Activated effector memory CD4-positive, alpha-beta T cell treated with Interleukin-2 at 50 U/mL for 16 hours (primary cell): Measurements from ENCODE around the gene GFAP.
A peak's percentile ranks its signal among the peaks of the same experiment; 100 is the strongest.

ENCODE experiments used
- DNase-seq: peaks from one replicate; pipeline ENCODE4 v3.0.0-alpha.2; 2020

GFAP gene

DNA sequence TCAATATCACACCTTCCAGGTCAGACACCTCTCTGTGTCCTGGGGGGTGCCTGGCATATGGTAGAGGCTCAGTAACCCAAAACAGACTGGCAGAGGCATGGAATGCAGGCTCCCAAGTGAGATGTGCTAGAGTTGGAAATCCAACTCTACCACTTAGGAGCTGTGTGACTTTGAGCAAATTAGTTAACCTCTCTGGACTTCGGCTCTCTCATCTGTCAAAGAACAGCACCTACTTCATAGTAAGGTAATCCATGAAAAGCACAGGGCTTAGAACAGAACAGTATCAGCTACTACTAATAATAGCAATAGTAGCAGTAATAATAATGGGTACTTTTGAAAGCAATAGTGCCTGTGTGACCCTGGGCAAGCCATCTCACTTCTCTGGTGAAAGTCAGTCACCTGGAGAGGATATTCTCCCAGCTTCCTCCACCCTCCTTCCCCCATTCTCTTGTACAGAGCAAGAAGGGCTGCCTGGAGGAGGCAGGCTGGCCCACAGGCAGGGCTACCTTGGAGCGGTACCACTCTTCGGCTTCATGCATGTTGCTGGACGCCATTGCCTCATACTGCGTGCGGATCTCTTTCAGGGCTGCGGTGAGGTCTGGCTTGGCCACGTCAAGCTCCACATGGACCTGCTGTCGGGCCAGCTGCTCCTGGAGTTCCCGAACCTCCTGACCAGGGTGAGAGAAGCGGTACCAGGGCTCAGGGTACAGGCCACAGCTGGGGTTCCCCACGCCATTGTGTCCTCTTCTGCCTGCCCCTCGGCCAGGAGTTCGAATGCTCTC lies 2.3 kb downstream of the GFAP start:
- no peak for DNase-seq

DNA sequence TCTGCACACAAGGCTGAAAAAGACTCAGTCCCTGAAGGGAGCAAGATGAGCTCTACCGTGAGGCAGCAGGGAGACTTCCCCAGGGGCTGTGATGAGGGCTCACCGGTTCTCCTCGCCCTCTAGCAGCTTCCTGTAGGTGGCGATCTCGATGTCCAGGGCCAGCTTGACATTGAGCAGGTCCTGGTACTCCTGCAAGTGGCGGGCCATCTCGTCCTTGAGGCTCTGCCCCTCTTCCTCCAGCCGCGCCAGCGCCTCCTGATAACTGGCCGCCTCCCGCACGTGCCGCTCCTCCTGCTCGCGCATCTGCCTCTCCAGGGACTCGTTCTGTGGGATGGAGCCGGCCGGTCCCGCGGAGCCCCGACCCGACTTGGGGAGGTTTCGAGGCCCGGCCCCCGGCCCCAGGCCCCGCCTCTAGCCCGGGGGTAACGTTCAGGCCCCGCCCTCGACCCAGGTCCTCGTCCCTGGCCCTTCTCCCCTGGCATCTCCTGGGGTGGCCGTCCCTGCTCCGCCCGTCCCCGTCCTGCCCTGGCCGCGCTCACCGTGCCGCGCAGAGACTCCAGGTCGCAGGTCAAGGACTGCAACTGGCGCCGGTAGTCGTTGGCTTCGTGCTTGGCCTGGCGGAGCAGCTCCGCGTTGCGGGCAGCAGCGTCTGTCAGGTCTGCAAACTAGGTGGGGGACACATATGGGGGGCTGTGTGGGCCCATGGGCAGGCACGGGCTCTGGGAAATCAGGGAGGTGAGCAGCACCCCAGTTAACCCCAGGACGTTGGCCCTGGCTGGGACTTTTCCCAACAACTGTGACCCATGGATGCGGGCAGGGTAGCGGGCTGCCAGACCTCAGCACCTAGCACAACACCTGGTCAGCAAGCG lies 3.9 kb downstream of the GFAP start:
- peak; percentile 32 for DNase-seq

DNA sequence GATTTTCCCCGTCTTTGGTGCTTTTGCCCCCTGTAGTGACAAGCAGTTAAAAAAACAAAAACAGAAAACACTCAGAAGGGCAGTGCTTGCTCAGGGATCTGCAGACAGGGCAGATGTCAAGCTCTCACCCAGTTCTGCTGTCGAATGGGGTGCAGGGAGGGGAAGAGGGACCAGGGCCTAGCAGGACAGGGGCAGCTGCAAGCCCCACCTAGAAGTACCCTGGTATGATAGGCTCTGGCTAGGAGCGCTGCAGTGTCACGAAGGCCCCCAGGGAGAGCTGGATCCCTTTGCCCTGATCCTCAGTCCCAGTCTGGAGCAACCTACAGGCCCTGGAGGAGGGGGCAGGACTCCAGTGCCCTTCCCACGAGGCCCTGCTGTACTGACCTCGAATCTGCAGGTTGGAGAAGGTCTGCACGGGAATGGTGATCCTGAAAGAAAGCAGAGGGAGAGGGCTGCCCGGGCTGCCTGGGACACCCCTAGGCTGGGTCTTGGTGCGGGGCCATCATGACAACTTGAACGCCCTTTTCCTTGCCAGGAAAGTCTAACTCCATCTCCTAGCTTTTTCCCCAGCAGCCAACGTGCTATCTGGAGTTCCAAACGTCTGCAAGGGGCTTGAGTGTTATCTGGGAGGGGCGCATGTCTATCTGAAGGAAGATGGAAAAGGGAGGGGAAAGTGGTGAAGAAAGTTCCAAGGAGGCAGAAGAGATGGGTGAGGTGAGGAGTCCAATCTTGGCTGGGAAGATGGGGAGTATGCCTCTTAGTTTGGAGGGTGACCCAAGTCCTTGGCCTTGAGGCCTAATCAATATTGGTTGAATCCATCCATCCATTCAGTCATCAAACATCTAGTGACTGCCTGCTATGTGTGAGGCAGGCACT lies 4.8 kb downstream of the GFAP start:
- no peak for DNase-seq

DNA sequence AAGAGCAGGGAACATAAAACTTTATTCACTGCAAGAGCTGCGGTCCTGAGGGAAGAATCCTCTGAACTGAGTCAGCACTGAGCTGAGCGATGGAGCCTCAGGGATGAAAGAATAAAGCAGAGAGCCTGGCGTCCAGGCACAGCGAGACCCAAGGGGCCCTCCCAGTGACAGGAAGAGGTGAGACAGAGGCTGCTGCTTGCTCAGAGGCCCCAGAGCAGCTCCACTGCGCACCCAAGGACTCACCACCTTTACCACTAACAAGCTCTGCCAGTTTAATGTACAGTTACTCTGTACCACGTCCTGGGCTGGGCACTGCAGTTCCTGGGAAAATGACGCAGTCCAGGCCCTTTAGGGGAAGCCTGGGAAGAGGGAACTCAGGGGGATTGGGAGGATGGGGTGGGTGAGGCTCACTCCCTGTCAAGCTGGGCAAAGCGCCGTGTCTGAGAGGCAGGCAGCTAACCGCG lies 5.6 kb downstream of the GFAP start:
- DNase-seq: no peak

DNA sequence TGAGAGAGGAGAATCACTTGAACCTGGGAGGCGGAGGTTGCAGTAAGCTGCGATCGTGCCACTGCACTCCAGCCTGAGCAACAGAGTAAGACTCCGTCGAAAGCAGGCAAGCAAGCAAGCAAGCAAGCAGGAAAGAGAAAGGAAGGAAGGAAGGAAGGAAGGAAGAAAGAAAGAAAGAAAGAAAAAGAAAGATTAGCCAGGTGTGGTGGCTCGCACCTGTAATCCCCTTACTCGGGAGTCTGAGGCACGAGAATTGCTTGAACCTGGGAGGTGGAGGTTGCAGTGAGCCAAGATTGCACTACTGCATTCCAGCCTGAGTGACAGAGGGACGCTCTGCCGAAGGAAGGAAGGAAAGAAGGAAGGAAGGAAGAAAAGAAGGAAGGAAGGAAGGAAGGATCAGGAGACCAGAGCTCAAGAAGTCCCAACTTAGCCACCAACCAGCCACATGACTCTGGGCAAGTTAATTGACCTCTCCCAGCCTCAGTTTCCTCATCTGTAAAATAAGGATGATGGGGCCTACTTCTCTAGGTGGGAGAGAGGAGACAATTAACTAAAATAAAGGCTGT lies 6.5 kb downstream of the GFAP start:
- no peak for DNase-seq

DNA sequence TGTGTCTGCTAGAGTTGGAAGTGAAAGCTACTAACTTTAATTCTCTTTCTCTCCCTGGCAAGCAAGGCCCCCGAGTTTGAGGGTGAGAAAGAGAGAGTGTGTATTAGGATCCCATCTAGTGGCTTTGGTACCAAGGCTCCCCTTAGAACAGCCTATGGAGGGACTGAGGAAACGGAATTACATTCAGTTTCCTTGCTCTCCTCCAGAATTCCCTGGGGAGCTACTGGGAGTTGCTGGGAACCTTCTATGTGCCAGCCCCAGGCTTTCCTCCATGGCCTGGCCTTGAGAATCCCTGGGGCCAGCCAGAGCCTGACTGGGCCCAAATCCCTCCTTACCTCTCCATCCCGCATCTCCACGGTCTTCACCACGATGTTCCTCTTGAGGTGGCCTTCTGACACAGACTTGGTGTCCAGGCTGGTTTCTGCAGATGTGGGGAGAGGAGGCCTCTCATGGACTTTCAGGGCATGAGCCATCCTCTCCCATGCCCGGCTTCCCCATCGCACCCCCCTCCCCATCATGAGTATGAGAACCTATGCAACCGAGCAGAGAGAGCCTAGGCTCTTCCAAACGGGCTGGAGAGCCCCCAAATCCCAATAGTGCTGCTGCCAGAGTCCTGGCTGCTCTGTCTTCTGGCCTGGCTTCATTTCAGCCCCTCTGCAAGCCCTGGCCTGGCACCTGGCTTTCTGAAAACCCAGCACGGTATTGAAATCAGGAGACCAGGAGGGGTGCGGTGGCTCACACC lies 7.4 kb downstream of the GFAP start:
- no peak for DNase-seq

DNA sequence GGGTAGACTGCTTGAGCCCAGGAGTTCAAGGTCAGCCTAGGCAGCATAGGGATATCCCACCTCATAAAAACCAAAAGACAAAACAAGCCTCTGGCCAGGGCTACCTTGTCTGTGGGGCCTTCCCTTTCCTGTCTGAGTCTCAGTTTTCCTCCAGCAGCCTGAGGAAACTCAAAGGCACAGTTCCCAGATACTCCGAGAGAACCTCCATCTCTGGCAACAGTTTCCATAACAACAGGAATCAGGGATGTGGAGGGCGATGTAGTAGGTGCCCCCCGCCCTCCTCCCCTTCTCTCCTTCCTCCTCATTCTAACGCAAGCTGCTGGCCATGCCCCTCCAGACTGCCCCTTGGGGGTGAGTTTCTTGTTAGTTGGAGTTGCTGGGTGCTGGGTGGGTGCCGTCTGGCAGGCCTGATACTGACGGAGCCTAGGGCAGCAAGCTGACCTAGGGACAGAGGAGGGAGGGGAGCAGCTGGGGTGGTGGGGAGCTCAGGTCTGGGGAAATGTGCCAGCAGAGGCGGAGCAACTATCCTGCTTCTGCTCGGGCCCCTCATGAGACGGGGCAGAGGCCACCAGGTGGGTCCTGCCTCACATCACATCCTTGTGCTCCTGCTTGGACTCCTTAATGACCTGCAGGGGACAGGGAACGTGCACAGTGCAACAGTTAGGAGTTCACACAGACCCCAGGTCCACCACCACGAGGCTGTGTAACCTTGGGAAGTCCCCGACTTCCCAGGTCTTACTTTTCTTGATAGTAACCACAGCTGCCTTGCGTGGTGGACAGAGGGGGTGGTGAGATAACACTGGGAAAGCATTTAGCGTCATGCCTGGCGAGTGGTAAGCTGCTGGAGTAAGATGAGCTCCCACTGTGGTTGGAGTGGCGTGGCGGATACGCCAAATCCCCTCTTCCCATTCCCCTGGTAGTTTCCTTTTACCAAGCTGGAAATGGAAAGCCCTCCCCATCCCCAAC lies 8.3 kb downstream of the GFAP start:
- no peak for DNase-seq

DNA sequence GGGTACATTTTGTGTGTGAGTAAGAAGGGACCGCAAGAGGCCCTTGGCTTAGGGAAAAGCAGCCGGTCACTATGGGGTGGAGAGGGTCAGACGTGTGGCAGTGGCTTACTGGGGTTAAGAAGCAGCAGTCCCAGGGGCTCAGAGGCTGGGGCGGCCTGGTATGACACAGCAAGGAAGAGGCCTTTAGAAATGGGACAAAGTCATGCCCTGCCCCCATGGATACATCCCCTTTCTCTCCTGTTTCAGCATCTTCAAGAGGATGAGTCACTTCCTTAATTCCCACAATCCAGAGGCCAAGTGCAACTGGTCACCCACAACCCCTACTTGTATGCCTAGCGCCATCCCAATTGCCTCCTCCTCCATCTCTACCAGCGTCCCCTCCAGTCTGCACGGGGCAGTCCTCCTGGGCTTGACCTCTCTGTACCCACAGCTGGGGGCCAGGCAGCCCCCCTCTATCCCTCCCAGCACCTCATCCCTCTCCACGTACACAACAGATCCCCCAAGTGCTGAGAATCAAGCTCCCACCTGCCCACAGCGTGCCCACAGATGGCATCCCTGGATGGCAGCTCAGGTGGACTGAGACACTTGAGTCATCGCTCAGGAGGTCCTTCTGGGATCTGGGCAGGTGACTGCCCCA lies 9.2 kb downstream of the GFAP start:
- no peak for DNase-seq

DNA sequence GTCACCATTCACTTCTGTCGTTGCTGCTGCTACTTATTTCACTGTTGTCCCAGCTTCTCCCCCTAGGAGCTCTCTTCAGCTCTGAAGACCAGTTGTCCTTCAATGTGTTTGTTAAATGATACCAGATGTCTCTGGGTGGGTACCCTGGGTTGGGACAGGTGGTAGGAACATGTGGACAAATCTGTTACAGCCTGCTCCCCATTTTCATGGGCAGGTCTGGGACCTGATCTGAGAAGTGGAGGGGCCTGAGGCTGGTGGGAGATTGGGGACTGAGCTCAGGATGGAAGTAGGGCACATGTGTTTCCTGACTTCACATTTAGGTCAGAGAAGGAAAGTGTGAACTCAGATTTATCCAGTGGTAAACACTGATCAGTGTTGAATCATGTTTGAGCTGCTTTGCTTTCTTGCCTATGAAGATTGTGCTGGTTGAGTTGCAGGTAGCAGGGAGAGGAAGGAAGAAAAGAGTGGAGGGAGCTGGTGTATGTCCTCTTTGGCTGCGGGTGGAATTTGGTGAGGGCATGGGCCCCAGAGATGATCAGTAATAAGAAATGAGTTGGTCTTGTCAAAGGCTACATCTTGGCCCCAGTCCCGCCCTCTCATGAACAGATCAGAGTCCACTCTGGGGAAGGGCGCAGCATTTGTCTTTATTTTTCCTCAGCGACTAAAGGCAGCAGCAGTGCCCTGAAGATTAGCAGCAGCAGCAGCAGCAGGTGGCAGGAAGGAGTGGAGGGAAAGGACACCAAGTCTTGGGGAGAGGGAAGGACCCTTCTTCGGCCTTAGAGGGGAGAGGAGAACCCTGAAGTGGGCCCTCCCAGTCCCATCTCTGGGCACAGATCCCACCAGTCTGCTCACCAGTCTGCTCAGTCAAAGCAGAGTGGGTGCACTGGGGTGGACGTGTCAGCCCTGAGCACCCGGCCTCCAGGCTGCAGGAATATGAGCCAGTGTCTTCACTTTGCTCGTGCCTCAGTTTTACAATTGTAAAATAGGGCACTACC lies 10.0 kb downstream of the GFAP start:
- DNase-seq: no peak

DNA sequence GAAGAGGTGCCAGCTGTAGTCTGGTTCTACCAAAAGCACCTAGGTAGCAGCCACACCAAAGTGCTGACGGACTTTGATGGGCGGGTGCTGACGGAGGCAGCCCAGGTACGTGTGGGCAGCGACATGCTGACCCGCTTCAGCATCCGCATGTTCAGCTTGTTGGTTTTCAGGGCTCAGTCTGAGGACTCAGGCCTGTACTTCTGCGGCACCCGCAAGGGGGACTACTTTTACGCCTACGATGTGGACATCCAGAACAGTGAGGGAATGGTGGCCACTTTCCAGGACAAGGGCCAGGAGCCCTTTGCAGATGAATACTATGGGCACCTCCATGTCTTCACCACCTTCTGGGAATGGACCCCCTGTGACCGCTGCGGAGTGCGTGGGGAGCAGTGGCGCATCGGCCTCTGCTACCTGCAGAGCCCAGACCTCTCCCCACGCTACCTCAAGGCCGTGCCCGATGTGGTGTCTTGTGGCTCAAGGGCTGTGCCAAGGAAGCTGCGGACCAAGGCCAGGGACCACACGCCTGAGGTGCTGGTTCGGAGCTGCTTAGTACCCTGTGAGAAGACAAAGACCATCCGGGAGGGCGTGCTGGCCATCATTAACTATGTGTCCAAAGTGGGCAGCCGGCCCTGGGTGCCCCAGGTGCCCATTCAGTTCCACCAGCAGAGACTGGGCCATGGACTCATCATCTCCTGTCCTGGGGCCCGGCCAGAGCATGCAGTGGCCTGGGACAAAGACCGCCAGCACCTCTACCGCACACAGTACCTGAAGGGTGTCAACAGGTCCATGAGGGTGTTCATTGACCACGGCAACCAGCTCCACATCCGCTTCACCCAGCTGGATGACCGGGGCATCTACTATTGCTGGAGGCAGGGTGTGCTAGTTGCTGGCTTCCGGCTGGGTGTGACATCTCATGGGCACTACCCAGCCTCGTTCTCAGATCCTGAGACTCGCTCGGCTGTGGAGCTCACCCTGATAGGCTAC lies 11.0 kb downstream of the GFAP start:
- no peak for DNase-seq

DNA sequence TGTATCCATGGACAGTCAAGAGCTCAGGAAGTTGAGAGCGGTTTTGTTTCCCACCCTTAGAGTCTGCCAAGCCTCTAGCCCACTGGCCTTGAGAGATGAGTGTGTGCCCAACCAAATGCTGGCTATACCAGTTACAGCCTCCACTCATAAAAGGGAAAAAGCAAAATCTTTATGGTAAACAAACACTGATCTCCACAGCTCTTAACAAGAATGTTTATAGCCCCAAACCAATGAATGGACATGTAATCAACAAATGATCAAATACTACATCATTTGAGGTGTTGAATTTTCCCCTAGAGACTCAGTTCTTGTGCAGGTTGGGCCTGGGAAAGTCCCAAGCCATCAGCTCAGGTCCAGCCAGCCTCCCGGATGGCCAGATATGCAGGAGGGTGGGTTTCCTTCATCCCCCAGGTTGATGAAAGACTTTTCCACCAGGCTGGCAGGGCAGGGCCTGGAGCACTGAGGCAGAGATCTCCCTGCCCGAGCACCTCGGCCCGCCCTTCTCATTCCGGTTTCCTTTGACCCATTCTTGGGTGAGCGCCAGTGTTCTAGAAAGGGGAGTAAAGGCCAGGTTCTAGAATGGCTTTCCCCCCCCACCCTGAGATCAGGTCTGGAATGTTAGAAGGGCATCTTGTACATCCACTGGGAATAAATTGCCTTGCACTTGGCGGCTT lies 12.2 kb downstream of the GFAP start:
- DNase-seq: no peak

DNA sequence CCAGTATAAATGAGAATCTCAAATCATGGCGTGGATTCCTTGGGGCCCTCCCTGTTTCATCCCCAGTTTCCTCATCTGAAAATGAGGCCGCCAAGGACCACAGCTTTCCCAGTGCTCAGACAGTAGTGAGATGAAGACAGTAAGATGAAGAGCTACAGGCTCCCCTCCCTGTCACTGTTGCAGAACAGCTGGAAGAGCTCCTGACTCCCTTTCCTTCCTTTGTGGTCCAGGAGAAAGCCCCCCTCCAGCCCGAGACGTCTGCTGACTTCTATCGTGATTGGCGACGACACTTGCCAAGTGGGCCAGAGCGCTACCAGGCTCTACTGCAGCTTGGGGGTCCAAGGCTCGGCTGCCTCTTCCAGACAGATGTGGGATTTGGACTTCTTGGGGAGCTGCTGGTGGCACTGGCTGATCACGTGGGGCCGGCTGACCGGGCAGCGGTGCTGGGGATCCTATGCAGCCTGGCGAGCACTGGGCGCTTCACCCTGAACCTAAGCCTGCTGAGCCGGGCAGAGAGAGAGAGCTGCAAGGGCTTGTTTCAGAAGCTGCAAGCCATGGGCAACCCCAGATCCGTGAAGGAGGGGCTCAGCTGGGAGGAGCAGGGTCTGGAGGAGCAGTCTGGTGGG lies 13.1 kb downstream of the GFAP start:
- no peak for DNase-seq

DNA sequence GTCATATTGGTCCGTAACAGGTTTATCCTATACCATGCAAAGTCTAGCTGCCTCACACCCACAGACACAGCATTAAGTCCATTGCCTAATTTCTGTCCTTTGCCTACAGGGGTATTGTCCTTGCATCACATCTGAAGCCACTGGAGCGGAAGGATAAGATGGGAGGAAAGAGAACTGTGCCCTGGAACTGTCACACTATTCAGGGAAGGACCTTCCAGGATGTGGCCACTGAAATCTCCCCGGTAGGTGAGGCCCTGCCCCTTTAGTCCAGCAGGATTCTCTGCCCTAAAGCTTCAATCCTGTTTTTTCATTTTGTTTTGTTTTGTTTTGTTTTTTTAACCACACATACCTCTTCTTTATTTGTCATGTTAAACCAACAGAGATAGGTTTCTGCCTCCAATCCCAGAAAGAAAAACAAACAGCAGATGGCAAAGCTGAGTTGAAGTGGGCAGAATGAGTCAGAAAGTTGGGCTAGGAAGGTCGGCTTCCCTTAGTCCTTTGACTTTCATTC lies 13.8 kb downstream of the GFAP start:
- DNase-seq: no peak

DNA sequence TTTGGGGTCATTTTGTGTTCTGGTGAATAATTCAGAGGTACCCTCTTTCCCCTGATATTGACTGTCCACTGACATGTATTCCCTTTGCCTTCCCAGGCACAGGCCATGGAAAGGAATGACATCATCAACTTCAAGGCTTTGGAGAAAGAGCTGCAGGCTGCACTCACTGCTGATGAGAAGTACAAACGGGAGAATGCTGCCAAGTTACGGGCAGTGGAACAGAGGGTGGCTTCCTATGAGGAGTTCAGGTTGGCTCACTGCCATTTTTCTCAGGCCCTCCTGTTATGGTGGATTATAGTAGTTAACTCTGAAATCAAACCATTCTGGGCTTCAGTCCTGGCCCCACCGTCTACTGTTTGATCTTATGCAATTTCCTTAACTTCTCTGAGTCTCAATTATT lies 14.4 kb downstream of the GFAP start:
- no peak for DNase-seq

DNA sequence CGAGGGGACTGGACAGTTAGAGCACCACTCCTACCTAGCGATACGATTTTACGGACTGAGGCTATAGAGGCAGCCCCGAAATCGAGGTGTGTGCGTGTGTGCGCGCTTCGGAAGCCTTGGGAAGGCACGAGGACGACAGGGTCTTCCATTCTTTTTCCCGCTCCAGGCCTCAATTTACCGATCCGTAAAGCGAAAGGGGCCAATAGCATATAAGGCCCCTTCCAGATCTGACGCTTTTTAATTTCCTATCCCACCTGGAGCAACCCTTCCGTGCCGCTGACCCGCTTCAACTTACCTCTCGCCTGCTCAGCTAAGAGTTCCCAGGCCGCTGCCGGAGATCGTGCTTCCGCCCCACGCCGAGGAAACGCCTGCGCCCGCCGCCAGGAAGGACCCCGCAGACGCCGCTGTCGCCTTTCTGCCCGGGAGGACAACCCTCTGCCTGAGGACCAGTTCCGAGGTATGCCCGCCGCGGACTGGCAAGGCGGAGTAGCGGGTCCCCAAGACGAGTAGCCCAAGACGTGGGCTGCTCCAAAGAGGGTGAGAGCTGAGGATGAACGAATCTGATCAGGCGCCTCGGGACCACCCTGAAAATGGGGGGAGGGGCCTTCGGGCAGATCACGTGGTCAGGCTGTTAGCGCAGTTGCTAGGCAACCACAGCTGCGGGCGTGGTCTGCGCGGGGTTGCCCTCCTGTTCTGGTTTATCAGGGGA lies 16.1 kb downstream of the GFAP start, which contains the start of gene EFTUD2:
TSS of gene EFTUD2 (minus strand) at position 372 of the 709 bp plus-strand sequence. CDS start 4,924 bp downstream, outside the sequence.
- peak; percentile 88 for DNase-seq

DNA sequence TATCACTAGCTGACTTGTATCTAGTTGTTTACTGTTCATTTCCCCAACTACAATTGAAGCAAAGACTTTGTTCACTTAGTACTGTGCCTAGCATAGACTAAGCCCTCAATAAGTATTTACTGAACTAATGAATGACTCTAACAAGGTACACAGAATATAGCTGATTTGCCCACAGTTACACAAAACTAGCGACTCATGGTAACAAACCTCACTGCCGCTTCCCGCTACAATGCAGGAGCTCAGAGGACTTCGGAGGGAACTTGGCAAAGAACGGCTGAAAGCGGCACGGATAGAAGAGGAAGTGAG lies 16.6 kb downstream of the GFAP start:
- no peak for DNase-seq
